Spleen (tissue), 7 donors: ENCODE data around the gene LARP1.

Source experiments
- POLR2AphosphoS5 ChIP-seq, 3 donors: sonication (generic); formaldehyde crosslinking; IDR thresholded peaks; one replicate each; pipeline ENCODE4 v1.5.1; 2017; ENCODE audit warnings: antibody characterized with exemption in 3 of 3
- TF ChIP-seq, protein P1 (sequence below), 11 experiments: fragments of 200-600 bp in 7 of 11; fragments of 450-650 bp in 4 of 11; sonication (generic) in 4 of 11; IDR thresholded peaks in 8 of 11; conservative IDR thresholded peaks in 3 of 11; 1 replicate in 7 of 11; 2 replicates in 4 of 11; pipeline versions ENCODE4 v1.4.0 to v1.8.0; 2016 to 2021; ENCODE audit warnings: antibody characterized with exemption in 11 of 11, inconsistent platforms in 4 of 11, mild to moderate bottlenecking in 1 of 11
- donor health status: DM: no; HTN: no; CAD: no; lungs with moderate emphysema.
- donor health status: DM: no; HTN: no; CAD: no.
- donor health status: DM: no; HTN: no; CAD: no.

DNA sequence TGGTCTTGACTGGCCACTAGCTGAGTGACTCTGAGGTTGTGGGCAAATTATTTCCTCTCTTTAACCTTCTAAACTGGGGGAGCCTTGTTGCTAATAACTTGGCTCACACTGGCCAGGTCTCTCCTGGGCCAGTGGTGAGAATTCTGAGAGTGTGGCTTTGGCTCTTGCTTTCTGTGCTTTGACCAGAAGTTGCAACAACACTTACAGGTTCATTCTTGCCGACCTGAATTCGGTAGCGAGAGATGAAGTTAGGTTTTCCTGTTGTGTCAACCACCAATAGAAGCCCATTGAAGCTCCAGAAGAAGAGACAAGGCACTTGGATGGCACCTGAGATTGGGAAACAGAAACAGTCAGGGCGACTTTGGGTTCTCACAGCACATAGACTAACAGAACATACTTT, 75.4 kb downstream of the LARP1 start:
- TF ChIP-seq, protein P1, sequence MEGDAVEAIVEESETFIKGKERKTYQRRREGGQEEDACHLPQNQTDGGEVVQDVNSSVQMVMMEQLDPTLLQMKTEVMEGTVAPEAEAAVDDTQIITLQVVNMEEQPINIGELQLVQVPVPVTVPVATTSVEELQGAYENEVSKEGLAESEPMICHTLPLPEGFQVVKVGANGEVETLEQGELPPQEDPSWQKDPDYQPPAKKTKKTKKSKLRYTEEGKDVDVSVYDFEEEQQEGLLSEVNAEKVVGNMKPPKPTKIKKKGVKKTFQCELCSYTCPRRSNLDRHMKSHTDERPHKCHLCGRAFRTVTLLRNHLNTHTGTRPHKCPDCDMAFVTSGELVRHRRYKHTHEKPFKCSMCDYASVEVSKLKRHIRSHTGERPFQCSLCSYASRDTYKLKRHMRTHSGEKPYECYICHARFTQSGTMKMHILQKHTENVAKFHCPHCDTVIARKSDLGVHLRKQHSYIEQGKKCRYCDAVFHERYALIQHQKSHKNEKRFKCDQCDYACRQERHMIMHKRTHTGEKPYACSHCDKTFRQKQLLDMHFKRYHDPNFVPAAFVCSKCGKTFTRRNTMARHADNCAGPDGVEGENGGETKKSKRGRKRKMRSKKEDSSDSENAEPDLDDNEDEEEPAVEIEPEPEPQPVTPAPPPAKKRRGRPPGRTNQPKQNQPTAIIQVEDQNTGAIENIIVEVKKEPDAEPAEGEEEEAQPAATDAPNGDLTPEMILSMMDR (IDR thresholded peaks at IDR 0.05 in 8 of 11, conservative IDR thresholded peaks at IDR 0.05 in 3 of 11): no peak
- no peak for TF ChIP-seq POLR2AphosphoS5 (IDR thresholded peaks at IDR 0.05)
